ENCODE results near the gene DRAM1.

GRCh38 chr12:101968770-101969169 is 91.4 kb downstream of the DRAM1 start:
- TF ChIP-seq CTCF (IDR thresholded peaks at IDR 0.05) (no peak), POLR2A (IDR thresholded peaks at IDR 0.05) (no peak)
